Spinal cord (tissue), 10 donors: ENCODE measurements around the gene PAQR5. TPM values are rescaled to one million over a fixed set of nuclear protein-coding genes. Genes with fewer than 3 reads are reported as not detected.
"Not testable (repeated sequence)": the region's sequence is repeated elsewhere in the genome, so short reads cannot be mapped to it uniquely, and the experiment has no call there.

ENCODE experiments used
- DNase-seq, 6 donors: peaks; one replicate each; pipeline versions ENCODE4 v3.0.0 to v3.0.0-alpha.2; 2013 to 2015; ENCODE audit warnings: low spot score in 6 of 6, low read depth in 4 of 6
- H3K27ac ChIP-seq: one replicate; pipeline ENCODE4 v1.5.1; 2013; ENCODE audit warnings: low read depth, low read length, control low read depth
- H3K27me3 ChIP-seq: one replicate; pipeline ENCODE4 v1.6.1; 2013; ENCODE audit warnings: low read length; ENCODE audit not compliant: control insufficient read depth, insufficient read depth
- H3K36me3 ChIP-seq: one replicate; pipeline ENCODE4 v1.6.1; 2013; ENCODE audit warnings: low read length; ENCODE audit not compliant: control insufficient read depth, insufficient read depth
- H3K4me1 ChIP-seq: one replicate; pipeline ENCODE4 v1.6.1; 2013; ENCODE audit warnings: low read length; ENCODE audit not compliant: control insufficient read depth, insufficient read depth
- H3K4me3 ChIP-seq: one replicate; pipeline ENCODE4 v1.5.1; 2013; ENCODE audit warnings: low read depth, low read length, control low read depth
- H3K9me3 ChIP-seq: one replicate; pipeline ENCODE4 v1.6.1; 2013; ENCODE audit warnings: low read length; ENCODE audit not compliant: control insufficient read depth, insufficient read depth
- WGBS: methylation state at CpG from one replicate; pipeline ENCODE4 v1.1.5; 2013; ENCODE audit warnings: missing lambda C conversion rate; ENCODE audit not compliant: insufficient coverage; 5-methylcytosine and 5-hydroxymethylcytosine counted together
- polyA plus RNA-seq, 2 donors: library from polyadenylated mRNA; unstranded; fragments of 120-200 nt; gene quantifications; one replicate each; pipeline ENCODE4 v1.2.1, GENCODE V29; 2013; ENCODE audit not compliant: insufficient read length in 2 of 2
- total RNA-seq, 2 donors: library from RNA; depleted of rRNA in 1 of 2; stranded (reverse); fragments of 120-200 nt in 1 of 2; fragments of >200 nt in 1 of 2; gene quantifications; one replicate each; pipeline versions ENCODE4 v1.2.3 to v1.2.4, GENCODE V29; 2013 to 2014
- donor health status: healthy.

PAQR5 gene
- total and polyA plus RNA-seq, 4 donors: 2.9 to 9.3 (median 4.8) TPM

GRCh38 chr15:69292826-69293420 is 5.8 kb upstream of the PAQR5 start:
- peaks cover 13% of the 10 kb centered on the region for H3K27me3 ChIP-seq
- no peaks in the 10 kb centered on the region for H3K36me3 ChIP-seq
- DNase-seq: no peak
- H3K4me1 ChIP-seq: peaks cover 2% of the 10 kb centered on the region
- 86% methylated on average over 9 of the region's 10 CpGs for WGBS
- H3K27ac ChIP-seq: no peak overlapping the region
- H3K9me3 ChIP-seq: no peaks in the 10 kb centered on the region
- H3K4me3 ChIP-seq: no peak overlapping the region

DNA sequence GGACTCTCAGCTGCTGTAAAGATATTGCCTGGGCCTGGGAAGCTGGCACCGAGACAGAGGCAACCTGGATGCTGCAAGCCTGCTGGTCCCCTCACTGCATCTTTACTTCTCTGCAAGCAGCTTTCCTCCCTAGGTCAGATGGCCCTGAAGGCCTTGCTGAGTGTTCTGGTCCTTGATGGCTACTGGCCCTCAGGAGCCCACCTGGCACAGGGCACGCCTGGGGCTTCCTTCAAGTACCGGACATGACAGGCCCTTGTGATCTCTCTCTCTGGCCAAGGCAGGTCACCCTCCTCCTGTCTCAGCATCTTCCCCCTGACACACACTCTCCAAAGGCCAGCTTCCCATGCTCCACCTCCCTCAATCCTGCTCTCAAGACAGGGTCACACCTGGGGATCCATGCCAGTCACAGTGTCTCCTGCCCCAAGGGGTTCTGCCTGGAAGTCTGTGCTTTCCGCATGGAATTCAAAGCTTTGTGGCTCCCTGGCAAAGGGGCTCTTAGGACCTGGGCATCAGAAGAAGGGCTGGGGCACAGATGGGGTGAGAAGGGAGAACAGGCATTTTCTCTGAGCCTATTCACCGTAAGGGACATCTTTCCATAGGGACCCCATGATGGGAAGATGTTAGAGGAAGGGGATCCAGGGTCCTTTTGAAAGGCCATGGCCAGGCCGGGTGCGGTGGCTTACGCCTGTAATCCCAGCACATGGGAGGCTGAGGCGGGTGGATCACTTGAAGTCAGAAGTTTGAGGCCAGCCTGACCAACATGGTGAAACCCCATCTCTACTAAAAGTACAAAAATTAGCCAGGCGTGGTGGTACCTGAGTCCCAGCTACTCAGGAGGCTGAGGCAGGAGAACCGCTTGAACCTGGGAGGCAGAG is 4.7 kb upstream of the PAQR5 start:
- 91% methylated on average over 11 of the region's 11 CpGs for WGBS
- DNase-seq: no peak
- Histone ChIP-seq H3K4me1 (peaks cover 9% of the 10 kb centered on the region), H3K36me3 (no peaks in the 10 kb centered on the region), H3K27ac (no peak overlapping the region), H3K27me3 (peaks cover 20% of the 10 kb centered on the region), H3K9me3 (no peaks in the 10 kb centered on the region), H3K4me3 (no peak overlapping the region)

- no peaks in the 10 kb centered on the region for H3K36me3 ChIP-seq
- no peak overlapping the region for H3K4me3 ChIP-seq
- no peak for DNase-seq
- peaks cover 13% of the 10 kb centered on the region for H3K4me1 ChIP-seq
- H3K27me3 ChIP-seq: peaks cover 35% of the 10 kb centered on the region
- H3K27ac ChIP-seq: no peak overlapping the region
- no peaks in the 10 kb centered on the region for H3K9me3 ChIP-seq
- 91% methylated on average over 6 of the region's 6 CpGs for WGBS
These were observed 2.1 kb upstream of the PAQR5 start for GRCh38 chr15:69296606-69297005.

DNA sequence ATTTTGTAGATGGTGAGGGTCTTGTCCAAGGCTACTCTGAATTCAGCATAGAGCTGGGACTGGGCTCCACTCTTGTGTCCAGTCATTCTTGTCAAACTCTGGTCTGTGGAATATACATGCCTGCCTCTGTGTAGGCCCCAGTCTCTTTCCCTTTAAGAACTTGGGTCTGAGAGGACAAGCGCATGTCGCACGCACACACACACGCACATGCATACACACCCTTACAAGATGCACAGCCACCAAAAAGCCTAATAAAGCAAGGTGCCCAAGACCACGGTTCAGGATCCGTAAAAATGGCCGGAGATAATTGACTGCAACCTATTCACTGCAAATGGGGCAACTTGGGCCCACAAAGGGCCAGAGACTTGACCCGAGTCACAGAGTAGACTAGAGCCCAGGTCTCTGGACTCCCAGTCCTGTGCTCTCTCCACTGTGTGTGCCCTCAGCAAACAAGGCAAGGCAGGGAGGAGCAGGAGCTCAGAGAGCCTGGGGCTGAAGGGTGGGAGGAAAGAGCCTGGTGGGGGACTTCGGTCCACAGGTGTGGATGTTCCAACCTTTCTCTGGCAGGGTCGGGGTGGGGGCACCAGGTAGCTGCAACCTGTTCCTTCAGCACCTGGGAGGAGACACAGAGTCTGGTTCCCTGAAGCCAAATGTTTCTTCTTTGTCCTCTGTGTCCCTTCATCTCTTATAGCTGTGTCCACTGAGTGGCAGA is 914 bp upstream of the PAQR5 start:
- 93% methylated on average over 10 of the region's 10 CpGs for WGBS
- Histone ChIP-seq H3K4me3 (no peak overlapping the region), H3K36me3 (no peaks in the 10 kb centered on the region), H3K4me1 (peaks cover 16% of the 10 kb centered on the region), H3K27me3 (peaks cover 36% of the 10 kb centered on the region), H3K9me3 (no peaks in the 10 kb centered on the region), H3K27ac (no peak overlapping the region)
- DNase-seq: no peak

DNA sequence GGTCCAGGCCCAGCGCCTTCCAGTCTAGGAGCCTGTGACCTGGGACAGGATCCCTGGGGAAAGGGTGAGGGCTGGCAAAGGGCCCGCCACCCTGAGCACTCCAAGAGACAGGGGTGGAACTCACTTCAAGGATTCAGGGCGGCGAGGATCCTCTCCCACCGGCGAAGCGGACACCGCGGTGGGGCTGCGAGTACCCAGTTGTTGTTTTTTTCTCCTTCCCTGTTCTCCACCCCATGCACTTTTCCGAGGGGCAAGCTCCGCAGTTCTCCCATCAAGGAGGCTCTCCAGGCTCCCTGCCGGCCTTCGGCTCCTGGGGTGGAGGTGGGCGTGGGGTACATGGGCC is 387 bp upstream of the PAQR5 start:
- WGBS: 37% methylated on average over 4 of the region's 15 CpGs
- Histone ChIP-seq H3K9me3 (no peaks in the 10 kb centered on the region), H3K27ac (no peak overlapping the region), H3K4me3 (peak overlapping the region; percentile 24), H3K36me3 (no peaks in the 10 kb centered on the region), H3K27me3 (peaks cover 36% of the 10 kb centered on the region), H3K4me1 (peaks cover 16% of the 10 kb centered on the region)
- DNase-seq: no peak

DNA sequence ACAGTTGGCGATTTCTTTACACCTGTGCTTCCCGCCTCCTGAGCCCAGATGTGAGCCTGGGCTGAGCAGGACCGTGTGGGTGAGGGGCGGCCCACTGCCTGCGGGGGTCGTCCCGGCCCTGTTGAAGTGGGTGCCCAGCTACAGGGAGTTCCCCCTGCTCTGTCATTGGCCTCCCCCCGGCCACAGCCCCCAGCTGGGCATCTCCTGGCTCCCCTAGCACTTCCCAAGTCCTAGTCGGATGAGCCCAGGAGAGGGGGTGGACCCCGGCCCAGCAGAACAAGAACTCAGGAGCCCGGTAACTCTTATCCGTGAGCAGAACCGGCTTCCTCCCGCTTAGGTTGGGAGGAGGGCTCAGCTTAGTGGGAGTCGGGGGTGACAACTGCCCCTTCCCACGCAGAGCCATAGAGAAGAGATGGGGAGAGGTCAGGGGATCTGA is 757 bp downstream of the PAQR5 start:
- Histone ChIP-seq H3K27me3 (peaks cover 36% of the 10 kb centered on the region), H3K4me3 (peak overlapping the region; percentile 9)
- WGBS: 6% methylated on average over 15 of the region's 16 CpGs

DNA sequence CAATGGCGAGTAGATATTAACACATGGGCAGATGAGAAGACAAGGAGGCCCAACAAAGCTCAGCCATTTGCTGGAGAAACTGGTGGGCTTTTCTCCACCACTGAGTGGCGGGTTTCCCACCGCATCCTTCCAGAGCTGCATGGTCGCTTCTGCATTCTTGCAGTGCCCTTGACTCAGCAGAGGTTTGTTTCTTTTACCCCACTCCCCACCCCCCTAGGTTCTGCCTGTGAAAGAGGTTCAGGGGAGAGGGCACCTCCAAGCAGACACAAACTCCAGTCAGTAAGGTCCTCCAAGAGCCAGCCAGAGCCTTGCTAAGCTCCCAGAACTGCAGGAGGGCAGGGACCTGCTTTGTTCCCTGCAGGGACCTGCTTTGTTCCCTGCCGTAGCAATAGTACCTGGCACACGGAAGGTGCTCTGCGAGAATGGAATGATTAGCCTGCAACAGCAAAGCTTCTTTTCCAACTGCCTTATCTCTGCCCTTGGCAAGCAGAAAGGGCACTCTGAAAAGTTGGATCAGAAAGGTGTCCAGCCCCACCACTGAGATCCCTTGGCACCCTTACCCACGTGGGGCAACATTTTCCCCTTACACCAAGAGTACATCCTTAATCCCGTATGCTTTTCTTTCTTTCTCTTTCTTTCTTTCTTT is 1.4 kb downstream of the PAQR5 start:
- H3K27ac ChIP-seq: no peak overlapping the region
- H3K36me3 ChIP-seq: no peaks in the 10 kb centered on the region
- 38% methylated on average over 8 of the region's 9 CpGs for WGBS
- no peak for DNase-seq
- peaks cover 36% of the 10 kb centered on the region for H3K27me3 ChIP-seq
- no peaks in the 10 kb centered on the region for H3K9me3 ChIP-seq
- peak overlapping the region; percentile 9 for H3K4me3 ChIP-seq
- H3K4me1 ChIP-seq: peaks cover 16% of the 10 kb centered on the region

More for the DNA sequence above, 757 bp downstream of the PAQR5 start:
- Histone ChIP-seq H3K36me3 (no peaks in the 10 kb centered on the region), H3K9me3 (no peaks in the 10 kb centered on the region), H3K27ac (no peak overlapping the region), H3K4me1 (peaks cover 16% of the 10 kb centered on the region)
- no peak for DNase-seq

GRCh38 chr15:69301101-69301500 is 2.4 kb downstream of the PAQR5 start:
- not testable (repeated sequence) for H3K36me3 ChIP-seq, H3K27ac ChIP-seq, DNase-seq, H3K9me3 ChIP-seq, H3K4me3 ChIP-seq
- peaks cover 16% of the 10 kb centered on the region for H3K4me1 ChIP-seq
- H3K27me3 ChIP-seq: peaks cover 36% of the 10 kb centered on the region
- 83% methylated on average over 7 of the region's 8 CpGs for whole genome bisulfite sequencing

GRCh38 chr15:69302087-69302486 is 3.4 kb downstream of the PAQR5 start:
- not testable (repeated sequence) for H3K27ac ChIP-seq, DNase-seq, H3K36me3 ChIP-seq, H3K4me3 ChIP-seq, H3K9me3 ChIP-seq
- WGBS: no CpG with 5 or more reads among the region's 6 CpGs
- Histone ChIP-seq H3K4me1 (peaks cover 16% of the 10 kb centered on the region), H3K27me3 (peaks cover 31% of the 10 kb centered on the region)
